ENCODE data around the gene GRID1. TPM values are rescaled to one million over a fixed set of nuclear protein-coding genes. Genes with fewer than 3 reads are reported as not detected.

Gene GRID1
- total and polyA plus RNA-seq, 10 of the 15 experiments (the other 5 are each of a cell fraction or from before 2014, with no cell fraction given): 0.04 to 0.62 (median 0.08) TPM; not detected in 5

GRCh38 chr10:85891472-85891871 lies 475.1 kb downstream of the GRID1 start (continued):
- TF ChIP-seq MTA3 (IDR thresholded peaks at IDR 0.05; ENCODE audit: borderline replicate concordance, low read length): no peak

- ChIA-PET RAD21 (ENCODE audit: unreplicated experiment) (no interaction called here), CTCF (no interaction called here), POLR2A (no interaction called here), SMC1A (ENCODE audit: uncharacterized antibody, unreplicated experiment) (no interaction called here)
- WGBS (ENCODE audit: insufficient coverage, insufficient replicate concordance, low lambda C conversion rate, missing lambda C conversion rate): 0% methylated on average over 2 of the region's 2 CpGs
- no peaks in the 10 kb centered on the region for H4K20me1 ChIP-seq (ENCODE audit: control insufficient read depth, insufficient read depth)
- in situ Hi-C loops (cut with MboI): no loop called here
- TF ChIP-seq NFYA (IDR thresholded peaks at IDR 0.05; ENCODE audit: borderline replicate concordance, low read depth, low read length) (no peak), RAD21 (IDR thresholded peaks at IDR 0.05; ENCODE audit: insufficient read depth, low read depth, low read length) (no peak), EGR1 (IDR thresholded peaks at IDR 0.05; ENCODE audit: borderline replicate concordance in 1 of 2, low read depth in 2 of 2, low read length in 2 of 2) (no peak), CHD2 (IDR thresholded peaks at IDR 0.05; ENCODE audit: borderline replicate concordance, low read depth, low read length) (no peak), BCL11A (IDR thresholded peaks at IDR 0.05; ENCODE audit: low read depth, low read length) (no peak), ZBTB33 (IDR thresholded peaks at IDR 0.05) (no peak), E2F4 (IDR thresholded peaks at IDR 0.05; ENCODE audit: low read depth, low read length) (no peak), RUNX3 (IDR thresholded peaks at IDR 0.05; ENCODE audit: low read length) (no peak), NR2C1 (IDR thresholded peaks at IDR 0.05) (no peak), LARP7 (IDR thresholded peaks at IDR 0.05) (no peak), IRF3 (IDR thresholded peaks at IDR 0.05) (no peak), ZNF274 (IDR thresholded peaks at IDR 0.05; ENCODE audit: insufficient read depth, insufficient read length) (no peak)
- no peak overlapping the region for H2AFZ ChIP-seq (ENCODE audit: control insufficient read depth, low read depth, low read length)
- no peak for FAIRE-seq
- DNase-seq (ENCODE audit: low read depth, low spot score): no peak
- H3K4me1 ChIP-seq (ENCODE audit: control insufficient read depth, insufficient read depth, low read length): no peaks in the 10 kb centered on the region
- no peaks in the 10 kb centered on the region for H3K79me2 ChIP-seq (ENCODE audit: control insufficient read depth, insufficient read depth, low read length)
- BruUV-seq (replicated peaks): no TSS peak
- no peak overlapping the region for H3K27ac ChIP-seq (ENCODE audit: control insufficient read depth, insufficient read depth)
- H3K9ac ChIP-seq (ENCODE audit: control insufficient read depth, insufficient read depth, low read length): no peak overlapping the region
- no peaks in the 10 kb centered on the region for H3K9me3 ChIP-seq (replicated peaks; ENCODE audit: control insufficient read depth, insufficient read depth, low read length)
- no peaks in the 10 kb centered on the region for H3K36me3 ChIP-seq (ENCODE audit: control insufficient read depth in 2 of 2, insufficient read depth in 2 of 2, low read length in 1 of 2)
- intact Hi-C loops (cut with micrococcal nuclease; ENCODE audit: unreplicated experiment): no loop called here
- no peak overlapping the region for H3K4me3 ChIP-seq
- ATAC-seq: no peak
- no peak overlapping the region for H3K4me2 ChIP-seq (ENCODE audit: control insufficient read depth, insufficient read depth)
- no peaks in the 10 kb centered on the region; a peak in 1 of 4 replicates for H3K27me3 ChIP-seq (replicated peaks in 1 of 2; ENCODE audit: control insufficient read depth in 2 of 2, insufficient read depth in 2 of 2, low read length in 1 of 2)
These were observed 478.0 kb downstream of the GRID1 start for GRCh38 chr10:85888559-85888958.
